HEK293 (cell line): ENCODE data around the gene CRYGN.

Experiments used
- CTCF ChIA-PET: fragments of 350-600 bp; formaldehyde crosslinking; extraction: SDS; loops from one replicate; lab custom pipeline; 2021; ENCODE audit warnings: antibody characterized with exemption; lab: Yijun Ruan, JAX
- POLR2A ChIA-PET: fragments of 300-600 bp; formaldehyde crosslinking; extraction: SDS; loops from one replicate; lab custom pipeline; 2020; ENCODE audit warnings: antibody characterized with exemption, inconsistent platforms; lab: Yijun Ruan, JAX
- H3K27ac ChIP-seq: fragments of 200-500 bp; sonication (Bioruptor generic); 2 replicates; pipeline ENCODE4 v1.5.1; 2014; ENCODE audit warnings: low read depth, low read length, control low read depth, inconsistent platforms; ENCODE audit errors: extremely low read depth
- H3K36me3 ChIP-seq, 2 experiments: fragments of 200-500 bp in 1 of 2; sonication (Bioruptor generic) in 1 of 2; 1 replicate in 1 of 2; 2 replicates in 1 of 2; pipeline ENCODE4 v1.5.1; 2014 to 2017; ENCODE audit warnings: inconsistent platforms in 2 of 2, low read length in 2 of 2; ENCODE audit not compliant: control insufficient read depth in 2 of 2, insufficient read depth in 1 of 2
- H3K4me1 ChIP-seq: fragments of 200-500 bp; sonication (Bioruptor generic); 2 replicates; pipeline ENCODE4 v1.5.1; 2014; ENCODE audit warnings: mild to moderate bottlenecking, low read length, inconsistent platforms; ENCODE audit not compliant: control insufficient read depth, insufficient read depth
- H3K4me3 ChIP-seq: 2 replicates; pipeline ENCODE4 v1.5.1; 2011; ENCODE audit warnings: low read depth, mild to moderate bottlenecking, control low read depth, low read length, moderate library complexity
- H3K9me3 ChIP-seq: fragments of 200-500 bp; sonication (Bioruptor generic); 2 replicates; pipeline ENCODE4 v1.5.1; 2014; ENCODE audit warnings: low read depth, low read length, inconsistent platforms; ENCODE audit not compliant: control insufficient read depth, insufficient read depth
- BCL11A ChIP-seq: fragments of 450-650 bp; formaldehyde crosslinking; IDR thresholded peaks from 2 replicates; pipeline ENCODE4 v1.5.1; 2016; ENCODE audit warnings: low read depth, missing biosample characterization, missing genetic modification characterization
- EGR2 ChIP-seq: fragments of 450-650 bp; formaldehyde crosslinking; IDR thresholded peaks from 2 replicates; pipeline ENCODE4 v1.5.1; 2016; ENCODE audit warnings: low read depth, missing biosample characterization, missing genetic modification characterization
- SCRT2 ChIP-seq: fragments of 450-650 bp; formaldehyde crosslinking; IDR thresholded peaks from 2 replicates; pipeline ENCODE4 v1.5.1; 2016; ENCODE audit warnings: missing biosample characterization, missing genetic modification characterization
- SETDB1 ChIP-seq: IDR thresholded peaks from one replicate; pipeline ENCODE4 v1.6.1; 2017; ENCODE audit warnings: mild to moderate bottlenecking, low read length, moderate library complexity, mixed read lengths; ENCODE audit not compliant: insufficient read length
- SP2 ChIP-seq: fragments of 450-650 bp; formaldehyde crosslinking; IDR thresholded peaks from 2 replicates; pipeline ENCODE4 v1.5.1; 2016; ENCODE audit warnings: missing biosample characterization, missing genetic modification characterization
- ZNF394 ChIP-seq: fragments of 450-650 bp; formaldehyde crosslinking; IDR thresholded peaks from 2 replicates; pipeline ENCODE4 v1.5.1; 2016; ENCODE audit warnings: missing biosample characterization, missing genetic modification characterization, mild to moderate bottlenecking, moderate library complexity, borderline replicate concordance
- ZNF514 ChIP-seq: fragments of 450-650 bp; formaldehyde crosslinking; IDR thresholded peaks from 2 replicates; pipeline ENCODE4 v1.5.1; 2016; ENCODE audit warnings: missing biosample characterization, missing genetic modification characterization
- ZNF555 ChIP-seq: fragments of 450-650 bp; formaldehyde crosslinking; conservative IDR thresholded peaks from 2 replicates; pipeline ENCODE4 v1.5.1; 2017; ENCODE audit warnings: missing biosample characterization, mild to moderate bottlenecking, missing genetic modification characterization, inconsistent platforms
- ZNF658 ChIP-seq: fragments of 450-650 bp; formaldehyde crosslinking; IDR thresholded peaks from 2 replicates; pipeline ENCODE4; 2016; ENCODE audit warnings: missing biosample characterization, missing genetic modification characterization
- ZNF664 ChIP-seq: fragments of 450-650 bp; formaldehyde crosslinking; IDR thresholded peaks from 2 replicates; pipeline ENCODE4 v1.5.1; 2016; ENCODE audit warnings: missing biosample characterization, missing genetic modification characterization
- ZNF777 ChIP-seq: fragments of 450-650 bp; formaldehyde crosslinking; IDR thresholded peaks from 2 replicates; pipeline ENCODE4 v1.5.1; 2017; ENCODE audit warnings: missing biosample characterization, missing genetic modification characterization, borderline replicate concordance
- ZNF791 ChIP-seq: fragments of 450-650 bp; formaldehyde crosslinking; IDR thresholded peaks from 2 replicates; pipeline ENCODE4 v1.5.1; 2016; ENCODE audit warnings: missing biosample characterization, missing genetic modification characterization
- TF ChIP-seq, protein P1 (sequence below): fragments of 450-650 bp; formaldehyde crosslinking; IDR thresholded peaks from 2 replicates; pipeline ENCODE4 v1.5.1; 2017; ENCODE audit warnings: missing biosample characterization, missing genetic modification characterization
- TF ChIP-seq, protein P2 (sequence below): fragments of 450-650 bp; formaldehyde crosslinking; IDR thresholded peaks from 2 replicates; pipeline ENCODE4 v1.5.1; 2016; ENCODE audit warnings: missing biosample characterization, missing genetic modification characterization
- TF ChIP-seq, protein P3 (sequence below): fragments of 450-650 bp; formaldehyde crosslinking; IDR thresholded peaks from 2 replicates; pipeline ENCODE4 v1.5.1; 2016; ENCODE audit warnings: missing biosample characterization, missing genetic modification characterization

The CRYGN gene

DNA sequence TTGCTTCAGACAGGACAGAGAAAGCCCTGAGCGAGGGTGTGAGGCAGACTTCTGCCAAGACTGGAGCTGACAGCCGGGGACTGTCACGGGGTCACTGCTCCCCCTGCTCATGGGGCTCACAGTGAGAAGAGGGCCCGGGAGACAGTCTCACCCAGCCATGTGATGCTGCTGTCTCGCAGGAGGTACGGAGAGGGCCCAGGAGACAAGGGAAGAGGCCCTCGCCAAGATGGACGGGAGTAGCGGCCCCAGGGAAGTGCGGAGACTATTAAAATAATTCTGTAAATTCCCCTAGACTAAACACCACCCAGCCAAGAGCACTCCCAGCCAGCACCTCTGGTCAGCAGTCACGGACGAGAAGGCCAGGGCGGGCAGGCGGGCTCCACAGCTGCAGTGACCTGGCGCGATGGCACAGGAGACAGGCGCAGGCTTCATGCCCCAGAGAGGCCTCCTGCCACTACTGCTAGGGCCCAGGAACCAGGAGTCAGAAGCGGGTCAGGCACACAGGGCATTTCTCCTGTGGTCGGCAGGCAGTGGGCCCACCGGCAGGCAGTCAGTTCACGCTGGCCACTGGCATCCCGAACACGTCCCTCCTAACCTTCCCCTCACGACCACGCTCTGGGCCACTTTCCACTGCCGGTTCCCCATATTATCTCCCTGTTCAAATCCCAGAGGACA lies 54.2 kb downstream of the CRYGN start:
- no peak overlapping the region for H3K4me3 ChIP-seq

DNA sequence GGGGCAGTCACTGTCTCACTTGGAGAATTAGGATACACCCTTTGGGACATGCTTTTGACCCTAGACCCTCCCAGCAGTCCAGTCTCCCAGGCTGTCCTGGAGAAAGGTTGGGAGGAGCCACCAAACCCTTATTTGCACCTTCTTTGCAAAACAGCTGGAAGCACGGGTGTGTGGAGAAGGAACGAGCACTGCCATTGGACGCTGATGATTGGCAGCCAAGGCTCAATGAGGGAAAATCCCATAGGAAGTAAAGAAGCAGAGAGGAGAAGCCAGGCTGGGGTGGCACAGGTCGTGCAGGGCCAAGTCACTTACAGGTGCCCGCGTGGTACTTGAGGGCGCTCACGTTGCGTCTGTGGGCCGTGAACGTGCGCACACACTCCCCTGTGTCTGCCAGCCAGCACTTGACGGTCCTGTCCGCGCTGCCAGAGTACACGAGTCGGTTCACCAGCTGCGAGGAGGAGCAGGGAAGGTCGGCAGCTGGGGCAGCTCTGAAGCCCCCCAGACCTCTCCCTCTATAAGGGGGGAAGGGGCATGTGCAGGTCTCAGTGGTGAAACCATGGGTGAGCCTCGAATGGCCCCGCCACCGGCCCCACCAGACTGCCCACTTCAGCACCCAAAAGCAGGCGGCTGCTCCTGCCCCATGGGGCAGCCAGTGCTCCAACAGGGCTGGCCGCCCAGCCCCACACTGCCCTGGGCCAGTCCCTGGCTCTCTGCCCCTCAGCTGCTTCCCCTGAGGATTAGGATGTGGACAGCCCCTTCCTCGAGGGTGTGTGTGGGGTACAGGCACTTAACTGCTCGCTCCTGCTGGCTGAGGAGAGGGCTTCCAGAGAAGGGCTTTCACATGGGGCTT lies 54.9 kb downstream of the CRYGN start:
- no peak overlapping the region for H3K27ac ChIP-seq
- H3K4me1 ChIP-seq: no peaks in the 10 kb centered on the region
- H3K9me3 ChIP-seq: no peaks in the 10 kb centered on the region
- ChIA-PET CTCF (interaction anchor here (0.6 to 1.0 kb wide), 2 partner anchors 13 to 18 kb away, joined by 3 read pairs; no protein-coding TSS in a partner anchor), POLR2A (no interaction called here)
- no peaks in the 10 kb centered on the region for H3K36me3 ChIP-seq
- TF ChIP-seq, protein P1, sequence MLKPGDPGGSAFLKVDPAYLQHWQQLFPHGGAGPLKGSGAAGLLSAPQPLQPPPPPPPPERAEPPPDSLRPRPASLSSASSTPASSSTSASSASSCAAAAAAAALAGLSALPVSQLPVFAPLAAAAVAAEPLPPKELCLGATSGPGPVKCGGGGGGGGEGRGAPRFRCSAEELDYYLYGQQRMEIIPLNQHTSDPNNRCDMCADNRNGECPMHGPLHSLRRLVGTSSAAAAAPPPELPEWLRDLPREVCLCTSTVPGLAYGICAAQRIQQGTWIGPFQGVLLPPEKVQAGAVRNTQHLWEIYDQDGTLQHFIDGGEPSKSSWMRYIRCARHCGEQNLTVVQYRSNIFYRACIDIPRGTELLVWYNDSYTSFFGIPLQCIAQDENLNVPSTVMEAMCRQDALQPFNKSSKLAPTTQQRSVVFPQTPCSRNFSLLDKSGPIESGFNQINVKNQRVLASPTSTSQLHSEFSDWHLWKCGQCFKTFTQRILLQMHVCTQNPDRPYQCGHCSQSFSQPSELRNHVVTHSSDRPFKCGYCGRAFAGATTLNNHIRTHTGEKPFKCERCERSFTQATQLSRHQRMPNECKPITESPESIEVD (tag by site-specific recombination): no peak
- TF ChIP-seq ZNF791 (tag by site-specific recombination): no peak
- TF ChIP-seq SCRT2 (tag by site-specific recombination): no peak
- no peak for TF ChIP-seq ZNF777 (tag by site-specific recombination)
- no peak for TF ChIP-seq ZNF658 (tag by site-specific recombination)
- TF ChIP-seq ZNF514 (tag by site-specific recombination): no peak
- TF ChIP-seq ZNF664 (tag by site-specific recombination): no peak
- no peak for TF ChIP-seq EGR2
- no peak for TF ChIP-seq SP2 (tag by site-specific recombination)
- no peak overlapping the region for H3K4me3 ChIP-seq

More for the DNA sequence above, 54.2 kb downstream of the CRYGN start:
- Histone ChIP-seq H3K9me3 (no peaks in the 10 kb centered on the region), H3K36me3 (no peaks in the 10 kb centered on the region), H3K27ac (no peak overlapping the region), H3K4me1 (no peaks in the 10 kb centered on the region)
- ChIA-PET POLR2A (no interaction called here), CTCF (no interaction called here)
- TF ChIP-seq BCL11A (tag by site-specific recombination) (no peak), ZNF555 (tag by site-specific recombination) (no peak)
- TF ChIP-seq, protein P2, sequence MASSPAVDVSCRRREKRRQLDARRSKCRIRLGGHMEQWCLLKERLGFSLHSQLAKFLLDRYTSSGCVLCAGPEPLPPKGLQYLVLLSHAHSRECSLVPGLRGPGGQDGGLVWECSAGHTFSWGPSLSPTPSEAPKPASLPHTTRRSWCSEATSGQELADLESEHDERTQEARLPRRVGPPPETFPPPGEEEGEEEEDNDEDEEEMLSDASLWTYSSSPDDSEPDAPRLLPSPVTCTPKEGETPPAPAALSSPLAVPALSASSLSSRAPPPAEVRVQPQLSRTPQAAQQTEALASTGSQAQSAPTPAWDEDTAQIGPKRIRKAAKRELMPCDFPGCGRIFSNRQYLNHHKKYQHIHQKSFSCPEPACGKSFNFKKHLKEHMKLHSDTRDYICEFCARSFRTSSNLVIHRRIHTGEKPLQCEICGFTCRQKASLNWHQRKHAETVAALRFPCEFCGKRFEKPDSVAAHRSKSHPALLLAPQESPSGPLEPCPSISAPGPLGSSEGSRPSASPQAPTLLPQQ (tag by site-specific recombination): peak; percentile 52; the same call in 1 of the 2 replicates
- TF ChIP-seq, all 188 proteins: peak for 1

DNA sequence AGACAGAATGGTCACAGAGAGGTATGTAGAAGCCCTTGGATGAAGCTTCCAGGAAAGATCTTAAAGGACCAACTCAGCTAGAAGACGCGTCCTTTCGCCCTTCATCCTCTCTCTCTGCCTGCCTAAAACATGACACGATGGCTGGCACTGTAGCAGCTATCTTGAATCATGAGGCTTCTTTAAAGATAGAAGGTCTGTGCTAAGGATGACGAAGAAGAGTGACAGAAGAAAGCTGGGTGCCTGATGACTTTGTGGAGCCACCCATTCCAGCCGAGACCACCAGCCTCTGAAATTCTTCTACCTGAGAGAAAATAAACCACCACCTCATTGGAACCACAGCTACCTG lies 55.6 kb downstream of the CRYGN start:
- Histone ChIP-seq H3K4me1 (no peaks in the 10 kb centered on the region), H3K4me3 (no peak overlapping the region), H3K9me3 (no peaks in the 10 kb centered on the region), H3K36me3 (peaks cover 0 to 6% of the 10 kb centered on the region in 2 experiments; a peak in 1 of 3 replicates), H3K27ac (no peak overlapping the region)
- ChIA-PET POLR2A (no interaction called here), CTCF (interaction anchor here (0.6 to 1.0 kb wide), 2 partner anchors 13 to 17 kb away, joined by 3 read pairs; no protein-coding TSS in a partner anchor)
- TF ChIP-seq, protein P3, sequence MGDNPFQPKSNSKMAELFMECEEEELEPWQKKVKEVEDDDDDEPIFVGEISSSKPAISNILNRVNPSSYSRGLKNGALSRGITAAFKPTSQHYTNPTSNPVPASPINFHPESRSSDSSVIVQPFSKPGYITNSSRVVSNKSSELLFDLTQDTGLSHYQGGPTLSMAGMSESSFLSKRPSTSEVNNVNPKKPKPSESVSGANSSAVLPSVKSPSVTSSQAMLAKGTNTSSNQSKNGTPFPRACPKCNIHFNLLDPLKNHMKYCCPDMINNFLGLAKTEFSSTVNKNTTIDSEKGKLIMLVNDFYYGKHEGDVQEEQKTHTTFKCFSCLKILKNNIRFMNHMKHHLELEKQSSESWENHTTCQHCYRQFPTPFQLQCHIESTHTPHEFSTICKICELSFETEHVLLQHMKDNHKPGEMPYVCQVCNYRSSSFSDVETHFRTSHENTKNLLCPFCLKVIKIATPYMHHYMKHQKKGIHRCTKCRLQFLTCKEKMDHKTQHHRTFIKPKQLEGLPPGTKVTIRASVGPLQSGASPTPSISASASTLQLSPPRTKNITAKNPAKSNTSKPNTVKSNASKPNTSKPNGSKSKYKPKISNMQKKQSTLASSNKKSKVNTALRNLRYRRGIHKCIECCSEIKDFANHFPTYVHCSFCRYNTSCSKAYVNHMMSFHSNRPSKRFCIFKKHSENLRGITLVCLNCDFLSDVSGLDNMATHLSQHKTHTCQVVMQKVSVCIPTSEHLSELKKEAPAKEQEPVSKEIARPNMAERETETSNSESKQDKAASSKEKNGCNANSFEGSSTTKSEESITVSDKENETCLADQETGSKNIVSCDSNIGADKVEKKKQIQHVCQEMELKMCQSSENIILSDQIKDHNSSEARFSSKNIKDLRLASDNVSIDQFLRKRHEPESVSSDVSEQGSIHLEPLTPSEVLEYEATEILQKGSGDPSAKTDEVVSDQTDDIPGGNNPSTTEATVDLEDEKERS (tag by site-specific recombination): peak; percentile 80; the same call in 1 of the 2 replicates
- TF ChIP-seq ZNF394: no peak
- peak; percentile 36 for TF ChIP-seq SETDB1
